Karpas-422 (cell line): Measurements from ENCODE around the gene AHSG. TPM values are rescaled to one million over a fixed set of nuclear protein-coding genes. Genes with fewer than 3 reads are reported as not detected.

Source experiments
- DNase-seq: peaks from one replicate; pipeline ENCODE4 v3.0.0-alpha.2; 2015
- H2AFZ ChIP-seq: fragments of 200-600 bp; sonication (generic); 2 replicates; pipeline ENCODE4 v1.6.1; 2014; ENCODE audit warnings: antibody characterized with exemption, low read length, mixed read lengths
- H3K27ac ChIP-seq: fragments of 200-600 bp; sonication (generic); 2 replicates; pipeline ENCODE4 v1.5.1; 2014; ENCODE audit warnings: mild to moderate bottlenecking, low read length, moderate library complexity
- H3K27me3 ChIP-seq: fragments of 200-600 bp; sonication (generic); 2 replicates; pipeline ENCODE4 v1.6.1; 2014; ENCODE audit warnings: low read length, mixed read lengths
- H3K36me3 ChIP-seq: fragments of 200-600 bp; sonication (generic); 2 replicates; pipeline ENCODE4 v1.6.1; 2014; ENCODE audit warnings: low read length, mixed read lengths; ENCODE audit not compliant: insufficient read depth
- H3K4me1 ChIP-seq: fragments of 200-600 bp; sonication (generic); 2 replicates; pipeline ENCODE4 v1.6.1; 2014; ENCODE audit warnings: mild to moderate bottlenecking, low read length, mixed read lengths
- H3K4me2 ChIP-seq: fragments of 200-600 bp; sonication (generic); 2 replicates; pipeline ENCODE4 v1.6.1; 2014; ENCODE audit warnings: low read length, low read depth, mild to moderate bottlenecking; ENCODE audit not compliant: poor library complexity, severe bottlenecking
- H3K4me3 ChIP-seq: fragments of 200-600 bp; sonication (generic); 2 replicates; pipeline ENCODE4 v1.5.1; 2014; ENCODE audit warnings: mild to moderate bottlenecking, antibody characterized with exemption, low read length, mixed read lengths
- H3K79me2 ChIP-seq: fragments of 200-600 bp; sonication (generic); 2 replicates; pipeline ENCODE4 v1.6.1; 2014; ENCODE audit warnings: mild to moderate bottlenecking, low read length, mixed read lengths
- H3K9ac ChIP-seq: fragments of 200-600 bp; sonication (generic); 2 replicates; pipeline ENCODE4 v1.6.0; 2014; ENCODE audit warnings: low read length
- H3K9me2 ChIP-seq: fragments of 200-600 bp; sonication (generic), shearing (Covaris generic); replicated peaks from 2 replicates; pipeline ENCODE4 v1.6.0; 2014; ENCODE audit warnings: mild to moderate bottlenecking, low read length, moderate library complexity; ENCODE audit not compliant: insufficient read depth
- H3K9me3 ChIP-seq: fragments of 300-700, 200-600 bp; sonication (generic); 2 replicates; pipeline ENCODE4 v1.6.1; 2014; ENCODE audit warnings: low read length, mixed read lengths
- H4K20me1 ChIP-seq: fragments of 200-600 bp; sonication (generic); 2 replicates; pipeline ENCODE4 v1.6.1; 2014; ENCODE audit warnings: mild to moderate bottlenecking, antibody characterized with exemption, low read length, low read depth; ENCODE audit not compliant: insufficient read depth
- total RNA-seq: library from RNA; depleted of rRNA; stranded (reverse); fragments of >200 nt; shearing (Covaris generic); gene quantifications from 2 replicates; pipeline ENCODE4 v1.2.3, GENCODE V29; 2014; ENCODE audit warnings: low replicate concordance

The AHSG gene
- total RNA-seq, 1 experiment from 2014 or later, result not detected

DNA sequence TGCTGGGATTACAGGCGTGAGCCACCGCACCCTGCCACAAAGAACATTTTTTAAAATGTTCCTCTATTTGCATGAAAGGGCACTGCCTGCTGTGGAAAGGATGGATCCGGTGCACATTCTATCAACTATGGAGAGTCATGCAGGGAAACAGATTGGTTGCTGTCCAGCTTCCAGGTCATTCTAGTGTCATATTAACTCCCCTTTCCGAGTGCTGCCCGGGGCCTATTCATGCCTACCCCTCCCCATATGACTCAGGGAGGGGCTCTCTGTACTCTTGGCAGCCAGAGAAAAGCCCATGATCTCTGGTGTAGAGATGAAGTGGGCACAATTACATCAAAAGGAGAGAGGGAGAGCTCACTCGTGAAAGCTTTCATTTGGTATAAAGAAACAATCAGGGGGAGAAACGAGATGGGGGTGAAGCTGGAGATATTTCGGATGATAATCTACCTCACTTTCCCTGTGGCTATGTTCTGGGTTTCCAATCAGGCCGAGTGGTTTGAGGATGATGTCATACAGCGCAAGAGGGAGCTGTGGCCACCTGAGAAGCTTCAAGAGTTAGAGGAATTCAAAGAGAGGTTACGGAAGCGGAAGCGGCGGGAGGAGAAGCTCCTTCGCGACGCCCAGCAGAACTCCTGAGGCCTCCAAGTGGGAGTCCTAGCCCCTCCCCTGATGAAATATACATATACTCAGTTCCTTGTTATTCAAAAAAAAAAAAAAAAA, 16.1 kb upstream of the AHSG start:
- Histone ChIP-seq H3K9ac (no peak overlapping the region), H3K9me3 (no peaks in the 10 kb centered on the region), H3K27ac (no peak overlapping the region), H3K27me3 (no peaks in the 10 kb centered on the region), H3K4me1 (no peaks in the 10 kb centered on the region; the same call in 1 of the 2 replicates), H4K20me1 (no peaks in the 10 kb centered on the region), H3K9me2 (no peaks in the 10 kb centered on the region), H2AFZ (no peak overlapping the region), H3K4me2 (no peak overlapping the region), H3K79me2 (no peaks in the 10 kb centered on the region), H3K36me3 (no peaks in the 10 kb centered on the region), H3K4me3 (no peak overlapping the region)
- DNase-seq, result no peak

DNA sequence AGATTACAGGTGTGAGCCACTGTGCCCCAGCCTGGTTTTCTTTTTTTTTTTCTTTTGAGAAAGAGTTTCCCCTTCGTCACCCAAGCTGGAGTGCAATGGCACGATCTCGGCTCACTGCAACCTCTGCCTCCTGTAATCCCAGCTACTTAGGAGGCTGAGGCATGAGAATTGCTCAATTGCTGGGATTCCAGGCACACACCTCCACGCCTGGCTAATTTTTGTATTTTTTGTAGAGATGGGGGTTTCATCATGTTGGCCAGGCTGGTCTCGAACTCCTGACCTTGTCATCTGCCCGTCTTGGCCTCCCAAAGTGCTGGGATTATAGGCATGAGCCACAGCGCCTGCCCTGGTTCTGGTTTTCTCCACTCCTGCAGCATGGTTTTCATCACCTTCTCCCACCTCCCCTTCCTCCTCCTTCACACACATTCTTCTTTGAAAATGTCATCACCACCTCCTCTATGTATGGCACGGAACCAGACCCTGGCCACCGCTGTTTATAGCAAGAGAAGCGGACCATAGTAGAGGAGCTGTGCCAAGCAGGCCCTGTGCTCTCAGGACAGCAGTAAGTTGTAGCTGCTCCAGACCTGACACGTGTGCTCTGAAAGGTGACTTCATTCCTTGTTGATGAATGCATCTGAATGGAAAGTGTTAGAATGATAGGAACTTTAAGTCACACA, 14.6 kb upstream of the AHSG start:
- Histone ChIP-seq H3K4me2 (no peak overlapping the region), H3K9me3 (no peaks in the 10 kb centered on the region)

DNA sequence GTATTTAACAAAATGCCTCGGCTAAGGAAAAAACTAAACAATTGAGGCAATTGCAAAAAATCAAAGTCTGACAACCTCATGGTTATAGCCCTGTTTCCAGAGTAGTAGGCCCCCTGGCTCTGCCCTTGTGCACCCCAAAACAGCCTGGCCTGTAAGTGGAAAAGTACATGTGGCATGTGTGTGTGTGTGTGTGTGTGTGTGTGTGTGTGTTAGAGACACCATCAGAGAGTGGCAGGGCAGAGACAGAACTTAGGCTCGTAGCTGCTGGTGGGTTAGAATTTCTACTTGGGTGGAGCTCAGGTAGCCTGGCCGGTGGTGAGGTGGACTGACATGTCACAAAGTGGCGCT, 14.1 kb upstream of the AHSG start:
- no peaks in the 10 kb centered on the region for H4K20me1 ChIP-seq
- no peaks in the 10 kb centered on the region for H3K9me3 ChIP-seq
- H3K27ac ChIP-seq, result no peak overlapping the region
- no peak overlapping the region for H2AFZ ChIP-seq
- DNase-seq, result no peak
- no peaks in the 10 kb centered on the region for H3K36me3 ChIP-seq
- no peak overlapping the region for H3K9ac ChIP-seq
- H3K4me2 ChIP-seq, result no peak overlapping the region
- no peaks in the 10 kb centered on the region for H3K79me2 ChIP-seq
- no peaks in the 10 kb centered on the region; the same call in 1 of the 2 replicates for H3K4me1 ChIP-seq
- H3K27me3 ChIP-seq, result no peaks in the 10 kb centered on the region
- no peaks in the 10 kb centered on the region for H3K9me2 ChIP-seq
- no peak overlapping the region for H3K4me3 ChIP-seq

More for the DNA sequence above, 14.6 kb upstream of the AHSG start:
- Histone ChIP-seq H3K27ac (no peak overlapping the region), H3K27me3 (no peaks in the 10 kb centered on the region), H3K9me2 (no peaks in the 10 kb centered on the region), H3K4me3 (no peak overlapping the region), H2AFZ (no peak overlapping the region), H3K4me1 (no peaks in the 10 kb centered on the region; the same call in 1 of the 2 replicates), H3K36me3 (no peaks in the 10 kb centered on the region), H4K20me1 (no peaks in the 10 kb centered on the region), H3K79me2 (no peaks in the 10 kb centered on the region), H3K9ac (no peak overlapping the region)
- no peak for DNase-seq

DNA sequence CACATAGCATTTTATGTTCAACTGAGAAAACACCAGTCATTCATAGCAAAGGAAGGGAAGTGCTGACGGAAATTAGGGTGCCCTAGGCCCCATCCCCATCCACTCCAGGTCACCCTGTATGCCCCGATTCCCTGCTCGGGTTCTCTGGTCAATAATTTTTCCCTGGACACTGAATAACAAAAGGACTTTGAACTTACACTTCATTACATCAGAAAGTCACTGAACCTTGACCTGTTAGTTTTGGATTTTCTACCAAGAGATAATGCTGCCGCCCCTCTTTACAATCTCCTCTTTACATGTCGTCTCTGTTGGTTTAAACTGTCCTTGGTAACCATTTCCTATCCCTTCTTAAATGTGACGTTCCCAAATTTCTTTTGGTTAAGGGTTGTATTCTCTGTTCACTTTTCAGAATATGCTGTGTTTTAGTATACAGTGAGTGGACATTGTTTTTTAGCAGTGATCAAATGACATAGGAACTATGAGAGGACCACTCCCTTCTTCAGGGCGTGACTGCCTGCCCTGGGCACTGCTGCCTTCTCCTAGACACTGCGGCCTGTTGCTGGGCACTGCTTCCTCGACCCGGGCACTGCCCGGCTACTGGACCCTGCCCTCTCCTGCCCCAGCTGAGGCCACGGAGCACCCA, 13.6 kb upstream of the AHSG start:
- H3K4me2 ChIP-seq, result no peak overlapping the region
- H3K27ac ChIP-seq, result no peak overlapping the region
- no peak overlapping the region for H3K9ac ChIP-seq
- H3K4me1 ChIP-seq, result no peaks in the 10 kb centered on the region; the same call in 1 of the 2 replicates
- no peaks in the 10 kb centered on the region for H3K36me3 ChIP-seq
- H4K20me1 ChIP-seq, result no peaks in the 10 kb centered on the region
- no peaks in the 10 kb centered on the region for H3K9me3 ChIP-seq
- no peaks in the 10 kb centered on the region for H3K27me3 ChIP-seq
- DNase-seq, result no peak
- H3K4me3 ChIP-seq, result no peak overlapping the region
- H3K79me2 ChIP-seq, result no peaks in the 10 kb centered on the region
- no peak overlapping the region for H2AFZ ChIP-seq
- H3K9me2 ChIP-seq, result no peaks in the 10 kb centered on the region

- Histone ChIP-seq H3K4me2 (no peak overlapping the region), H3K27me3 (no peaks in the 10 kb centered on the region), H3K27ac (no peak overlapping the region), H3K9me2 (no peaks in the 10 kb centered on the region), H3K9ac (no peak overlapping the region), H3K79me2 (no peaks in the 10 kb centered on the region), H3K4me3 (no peak overlapping the region), H3K36me3 (no peaks in the 10 kb centered on the region), H3K9me3 (no peaks in the 10 kb centered on the region), H4K20me1 (no peaks in the 10 kb centered on the region), H2AFZ (no peak overlapping the region), H3K4me1 (no peaks in the 10 kb centered on the region; the same call in 1 of the 2 replicates)
- no peak for DNase-seq
These were observed 13.1 kb upstream of the AHSG start for GRCh38 chr3:186599785-186600166.

DNA sequence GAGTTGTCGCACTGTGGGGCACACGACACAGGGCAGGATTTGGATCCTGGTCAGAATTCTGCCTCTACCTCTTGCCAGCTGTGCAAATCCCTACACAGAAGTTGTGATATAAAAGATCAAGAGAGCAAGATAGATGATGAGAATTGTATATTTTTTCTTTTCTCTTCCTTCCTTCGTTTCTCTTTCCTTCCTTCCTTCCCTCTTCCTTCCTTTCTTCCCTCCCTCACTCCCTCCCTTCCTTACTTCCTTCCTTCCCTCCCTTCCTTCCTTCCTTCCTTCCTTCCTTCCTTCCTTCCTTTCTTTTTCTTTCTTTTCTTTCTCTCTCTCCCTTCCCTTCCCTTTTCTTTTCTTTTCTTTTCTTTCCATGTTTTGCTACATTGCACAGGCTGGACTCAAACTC, 12.0 kb upstream of the AHSG start:
- no peaks in the 10 kb centered on the region for H3K9me2 ChIP-seq
- H3K4me2 ChIP-seq, result no peak overlapping the region
- DNase-seq, result no peak
- no peaks in the 10 kb centered on the region for H3K36me3 ChIP-seq
- no peaks in the 10 kb centered on the region for H3K27me3 ChIP-seq
- no peak overlapping the region for H3K9ac ChIP-seq
- H2AFZ ChIP-seq, result no peak overlapping the region
- no peaks in the 10 kb centered on the region for H3K79me2 ChIP-seq
- no peaks in the 10 kb centered on the region for H4K20me1 ChIP-seq
- no peaks in the 10 kb centered on the region for H3K4me1 ChIP-seq
- no peak overlapping the region for H3K4me3 ChIP-seq
- H3K27ac ChIP-seq, result no peak overlapping the region
- no peaks in the 10 kb centered on the region for H3K9me3 ChIP-seq

- H3K27ac ChIP-seq, result no peak overlapping the region
- H3K4me1 ChIP-seq, result no peaks in the 10 kb centered on the region
- H3K79me2 ChIP-seq, result no peaks in the 10 kb centered on the region
- no peak overlapping the region for H3K9ac ChIP-seq
- H2AFZ ChIP-seq, result no peak overlapping the region
- H4K20me1 ChIP-seq, result no peaks in the 10 kb centered on the region
- H3K9me3 ChIP-seq, result no peaks in the 10 kb centered on the region
- H3K9me2 ChIP-seq, result no peaks in the 10 kb centered on the region
- no peaks in the 10 kb centered on the region for H3K36me3 ChIP-seq
- no peaks in the 10 kb centered on the region for H3K27me3 ChIP-seq
- H3K4me3 ChIP-seq, result no peak overlapping the region
- H3K4me2 ChIP-seq, result no peak overlapping the region
- no peak for DNase-seq
These were observed 9.7 kb upstream of the AHSG start for GRCh38 chr3:186603159-186603558.

DNA sequence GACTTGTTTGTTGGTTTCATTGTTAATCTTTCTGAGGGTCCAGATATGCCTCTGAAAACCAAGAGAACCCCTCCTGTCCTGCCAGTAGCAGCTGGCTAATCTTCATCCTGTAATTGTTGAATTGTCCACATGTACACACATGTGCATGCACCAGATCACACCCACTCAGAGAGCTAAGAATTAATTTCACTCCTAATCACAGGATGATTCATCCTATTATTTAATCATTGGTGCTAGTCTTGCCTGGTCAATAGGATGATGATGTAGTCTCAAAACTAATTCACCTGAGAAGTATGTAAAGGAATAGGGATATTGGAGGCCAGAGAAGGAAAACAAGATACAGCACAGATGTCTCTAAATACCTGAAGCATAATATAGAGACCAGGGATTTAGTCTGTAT, 7.8 kb upstream of the AHSG start:
- no peaks in the 10 kb centered on the region for H4K20me1 ChIP-seq
- no peak overlapping the region for H2AFZ ChIP-seq
- no peaks in the 10 kb centered on the region for H3K4me1 ChIP-seq
- H3K4me2 ChIP-seq, result no peak overlapping the region
- H3K79me2 ChIP-seq, result no peaks in the 10 kb centered on the region
- no peaks in the 10 kb centered on the region for H3K9me2 ChIP-seq
- H3K36me3 ChIP-seq, result no peaks in the 10 kb centered on the region
- no peak overlapping the region for H3K4me3 ChIP-seq
- DNase-seq, result no peak
- H3K9me3 ChIP-seq, result no peaks in the 10 kb centered on the region
- no peaks in the 10 kb centered on the region for H3K27me3 ChIP-seq
- no peak overlapping the region for H3K27ac ChIP-seq
- H3K9ac ChIP-seq, result no peak overlapping the region
